ENCODE measurements around the gene PID1. TPM values are rescaled to one million over a fixed set of nuclear protein-coding genes. Genes with fewer than 3 reads are reported as not detected.

PID1 gene
- total RNA-seq, 1 experiment from 2014 or later: 2.6 TPM

DNA sequence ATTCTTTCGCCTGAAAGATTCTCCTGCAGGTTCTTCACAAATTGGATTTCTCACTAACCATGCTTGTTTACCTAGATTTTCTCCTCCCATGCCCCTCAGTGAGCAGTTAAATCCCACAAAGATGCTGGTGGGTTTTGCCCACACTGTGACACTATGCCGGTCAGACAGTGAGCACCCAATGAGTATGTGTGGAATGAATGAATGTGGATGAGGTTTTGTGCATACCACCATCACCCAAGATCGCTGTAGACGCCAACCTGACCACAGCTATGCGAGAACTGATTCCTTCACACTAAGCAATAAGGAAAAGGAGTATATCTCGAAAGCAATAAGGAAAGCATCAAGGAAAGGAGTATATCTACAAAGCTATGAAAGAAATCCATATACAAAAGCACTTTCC, 116.7 kb downstream of the PID1 start (continued):
- TF ChIP-seq, protein P1, sequence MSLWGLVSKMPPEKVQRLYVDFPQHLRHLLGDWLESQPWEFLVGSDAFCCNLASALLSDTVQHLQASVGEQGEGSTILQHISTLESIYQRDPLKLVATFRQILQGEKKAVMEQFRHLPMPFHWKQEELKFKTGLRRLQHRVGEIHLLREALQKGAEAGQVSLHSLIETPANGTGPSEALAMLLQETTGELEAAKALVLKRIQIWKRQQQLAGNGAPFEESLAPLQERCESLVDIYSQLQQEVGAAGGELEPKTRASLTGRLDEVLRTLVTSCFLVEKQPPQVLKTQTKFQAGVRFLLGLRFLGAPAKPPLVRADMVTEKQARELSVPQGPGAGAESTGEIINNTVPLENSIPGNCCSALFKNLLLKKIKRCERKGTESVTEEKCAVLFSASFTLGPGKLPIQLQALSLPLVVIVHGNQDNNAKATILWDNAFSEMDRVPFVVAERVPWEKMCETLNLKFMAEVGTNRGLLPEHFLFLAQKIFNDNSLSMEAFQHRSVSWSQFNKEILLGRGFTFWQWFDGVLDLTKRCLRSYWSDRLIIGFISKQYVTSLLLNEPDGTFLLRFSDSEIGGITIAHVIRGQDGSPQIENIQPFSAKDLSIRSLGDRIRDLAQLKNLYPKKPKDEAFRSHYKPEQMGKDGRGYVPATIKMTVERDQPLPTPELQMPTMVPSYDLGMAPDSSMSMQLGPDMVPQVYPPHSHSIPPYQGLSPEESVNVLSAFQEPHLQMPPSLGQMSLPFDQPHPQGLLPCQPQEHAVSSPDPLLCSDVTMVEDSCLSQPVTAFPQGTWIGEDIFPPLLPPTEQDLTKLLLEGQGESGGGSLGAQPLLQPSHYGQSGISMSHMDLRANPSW (CRISPR knock-in tag; conservative IDR thresholded peaks at IDR 0.05; ENCODE audit: low read depth): no peak
- no peak for TF ChIP-seq FOXP1 (CRISPR knock-in tag; IDR thresholded peaks at IDR 0.05; ENCODE audit: borderline replicate concordance)
- TF ChIP-seq, protein P2, sequence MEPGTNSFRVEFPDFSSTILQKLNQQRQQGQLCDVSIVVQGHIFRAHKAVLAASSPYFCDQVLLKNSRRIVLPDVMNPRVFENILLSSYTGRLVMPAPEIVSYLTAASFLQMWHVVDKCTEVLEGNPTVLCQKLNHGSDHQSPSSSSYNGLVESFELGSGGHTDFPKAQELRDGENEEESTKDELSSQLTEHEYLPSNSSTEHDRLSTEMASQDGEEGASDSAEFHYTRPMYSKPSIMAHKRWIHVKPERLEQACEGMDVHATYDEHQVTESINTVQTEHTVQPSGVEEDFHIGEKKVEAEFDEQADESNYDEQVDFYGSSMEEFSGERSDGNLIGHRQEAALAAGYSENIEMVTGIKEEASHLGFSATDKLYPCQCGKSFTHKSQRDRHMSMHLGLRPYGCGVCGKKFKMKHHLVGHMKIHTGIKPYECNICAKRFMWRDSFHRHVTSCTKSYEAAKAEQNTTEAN (CRISPR knock-in tag; IDR thresholded peaks at IDR 0.05): no peak
- TF ChIP-seq, protein P3, sequence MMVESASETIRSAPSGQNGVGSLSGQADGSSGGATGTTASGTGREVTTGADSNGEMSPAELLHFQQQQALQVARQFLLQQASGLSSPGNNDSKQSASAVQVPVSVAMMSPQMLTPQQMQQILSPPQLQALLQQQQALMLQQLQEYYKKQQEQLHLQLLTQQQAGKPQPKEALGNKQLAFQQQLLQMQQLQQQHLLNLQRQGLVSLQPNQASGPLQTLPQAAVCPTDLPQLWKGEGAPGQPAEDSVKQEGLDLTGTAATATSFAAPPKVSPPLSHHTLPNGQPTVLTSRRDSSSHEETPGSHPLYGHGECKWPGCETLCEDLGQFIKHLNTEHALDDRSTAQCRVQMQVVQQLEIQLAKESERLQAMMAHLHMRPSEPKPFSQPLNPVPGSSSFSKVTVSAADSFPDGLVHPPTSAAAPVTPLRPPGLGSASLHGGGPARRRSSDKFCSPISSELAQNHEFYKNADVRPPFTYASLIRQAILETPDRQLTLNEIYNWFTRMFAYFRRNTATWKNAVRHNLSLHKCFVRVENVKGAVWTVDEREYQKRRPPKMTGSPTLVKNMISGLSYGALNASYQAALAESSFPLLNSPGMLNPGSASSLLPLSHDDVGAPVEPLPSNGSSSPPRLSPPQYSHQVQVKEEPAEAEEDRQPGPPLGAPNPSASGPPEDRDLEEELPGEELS (CRISPR knock-in tag; IDR thresholded peaks at IDR 0.05): no peak
- TF ChIP-seq NFYB (CRISPR knock-in tag; conservative IDR thresholded peaks at IDR 0.05; ENCODE audit: low read depth): no peak
- TF ChIP-seq CBFB (CRISPR knock-in tag; IDR thresholded peaks at IDR 0.05; ENCODE audit: low read depth): no peak
- no peak for TF ChIP-seq SOX15 (CRISPR knock-in tag; IDR thresholded peaks at IDR 0.05)
- TF ChIP-seq, protein P4, sequence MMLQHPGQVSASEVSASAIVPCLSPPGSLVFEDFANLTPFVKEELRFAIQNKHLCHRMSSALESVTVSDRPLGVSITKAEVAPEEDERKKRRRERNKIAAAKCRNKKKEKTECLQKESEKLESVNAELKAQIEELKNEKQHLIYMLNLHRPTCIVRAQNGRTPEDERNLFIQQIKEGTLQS (CRISPR knock-in tag; conservative IDR thresholded peaks at IDR 0.05): no peak
- no peak for TF ChIP-seq OVOL2 (CRISPR knock-in tag; IDR thresholded peaks at IDR 0.05; ENCODE audit: borderline replicate concordance)
- TF ChIP-seq MXD4 (CRISPR knock-in tag; IDR thresholded peaks at IDR 0.05; ENCODE audit: borderline replicate concordance): no peak

DNA sequence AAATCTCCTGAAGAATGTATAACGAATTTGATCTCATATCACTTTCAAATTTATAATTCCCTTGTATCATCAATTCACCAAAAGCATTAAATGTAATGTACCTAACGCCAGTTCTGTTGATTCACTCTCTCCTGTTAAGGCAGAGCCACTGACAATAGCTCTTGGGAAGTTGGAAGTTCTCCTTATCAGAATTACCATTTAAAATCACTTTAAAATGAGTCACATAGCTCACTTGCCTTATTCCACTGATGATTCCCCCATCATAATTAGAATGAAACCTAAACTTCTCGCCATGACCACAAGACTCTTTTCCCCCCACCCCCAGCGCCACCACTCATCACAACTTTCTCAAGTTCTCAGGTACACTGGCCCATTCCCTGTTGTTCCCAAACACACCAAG, 117.1 kb downstream of the PID1 start:
- Mint-ChIP-seq H3K4me3 (no peak overlapping the region), H3K36me3 (no peaks in the 10 kb centered on the region), H3K27me3 (ENCODE audit: low read depth) (no peaks in the 10 kb centered on the region), H3K4me1 (no peaks in the 10 kb centered on the region), H3K27ac (no peak overlapping the region), H3K9me3 (0 out of 2 replicates have a peak, but pooled peaks cover 6% of the 10 kb centered on the region)
- no peak for DNase-seq (ENCODE audit: low spot score)
- no peak for ATAC-seq
- TF ChIP-seq, protein P5, sequence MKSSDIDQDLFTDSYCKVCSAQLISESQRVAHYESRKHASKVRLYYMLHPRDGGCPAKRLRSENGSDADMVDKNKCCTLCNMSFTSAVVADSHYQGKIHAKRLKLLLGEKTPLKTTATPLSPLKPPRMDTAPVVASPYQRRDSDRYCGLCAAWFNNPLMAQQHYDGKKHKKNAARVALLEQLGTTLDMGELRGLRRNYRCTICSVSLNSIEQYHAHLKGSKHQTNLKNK (CRISPR knock-in tag; IDR thresholded peaks at IDR 0.05): no peak
- no peak for TF ChIP-seq CBFB (CRISPR knock-in tag; IDR thresholded peaks at IDR 0.05; ENCODE audit: low read depth)
- TF ChIP-seq, protein P6, sequence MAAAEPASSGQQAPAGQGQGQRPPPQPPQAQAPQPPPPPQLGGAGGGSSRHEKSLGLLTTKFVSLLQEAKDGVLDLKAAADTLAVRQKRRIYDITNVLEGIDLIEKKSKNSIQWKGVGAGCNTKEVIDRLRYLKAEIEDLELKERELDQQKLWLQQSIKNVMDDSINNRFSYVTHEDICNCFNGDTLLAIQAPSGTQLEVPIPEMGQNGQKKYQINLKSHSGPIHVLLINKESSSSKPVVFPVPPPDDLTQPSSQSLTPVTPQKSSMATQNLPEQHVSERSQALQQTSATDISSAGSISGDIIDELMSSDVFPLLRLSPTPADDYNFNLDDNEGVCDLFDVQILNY (CRISPR knock-in tag; IDR thresholded peaks at IDR 0.05): no peak
- TF ChIP-seq ZBTB21 (CRISPR knock-in tag; IDR thresholded peaks at IDR 0.05; ENCODE audit: borderline replicate concordance): no peak
- TF ChIP-seq, protein P7, sequence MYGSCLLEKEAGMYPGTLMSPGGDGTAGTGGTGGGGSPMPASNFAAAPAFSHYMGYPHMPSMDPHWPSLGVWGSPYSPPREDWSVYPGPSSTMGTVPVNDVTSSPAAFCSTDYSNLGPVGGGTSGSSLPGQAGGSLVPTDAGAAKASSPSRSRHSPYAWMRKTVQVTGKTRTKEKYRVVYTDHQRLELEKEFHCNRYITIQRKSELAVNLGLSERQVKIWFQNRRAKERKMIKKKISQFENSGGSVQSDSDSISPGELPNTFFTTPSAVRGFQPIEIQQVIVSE (CRISPR knock-in tag; IDR thresholded peaks at IDR 0.05; ENCODE audit: borderline replicate concordance): no peak
- no peak for TF ChIP-seq ZNF219 (CRISPR knock-in tag; IDR thresholded peaks at IDR 0.05; ENCODE audit: borderline replicate concordance)
- ChIA-PET POLR2A (no interaction called here), CTCF (no interaction called here)

DNA sequence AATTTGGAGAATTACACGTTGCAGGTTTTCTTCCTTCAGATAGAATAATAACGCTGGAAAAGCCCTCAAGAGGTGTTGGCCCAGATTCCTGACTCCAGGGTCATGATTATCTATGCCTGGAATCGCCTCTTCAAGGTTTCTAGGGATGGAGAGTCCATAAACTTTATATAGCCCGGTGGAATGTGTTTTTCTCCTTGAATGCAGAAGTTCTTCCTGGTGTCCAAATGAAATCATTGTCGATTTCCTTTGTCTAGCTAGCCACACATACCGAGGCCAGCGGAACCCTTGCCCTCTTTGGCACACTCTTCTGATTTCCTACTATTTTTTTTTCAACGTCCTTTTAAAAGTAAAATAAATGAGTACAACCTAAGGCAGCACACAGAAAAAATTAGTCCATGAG, 117.8 kb downstream of the PID1 start:
- Mint-ChIP-seq H3K36me3 (no peaks in the 10 kb centered on the region), H3K27ac (no peak overlapping the region), H3K4me3 (no peak overlapping the region), H3K9me3 (0 out of 2 replicates have a peak, but pooled peaks cover 6% of the 10 kb centered on the region), H3K27me3 (ENCODE audit: low read depth) (no peaks in the 10 kb centered on the region), H3K4me1 (no peaks in the 10 kb centered on the region)
- ATAC-seq (no peak), DNase-seq (ENCODE audit: low spot score) (no peak)
- TF ChIP-seq TP53 (CRISPR knock-in tag; IDR thresholded peaks at IDR 0.05) (no peak), ATF1 (CRISPR knock-in tag; IDR thresholded peaks at IDR 0.05) (no peak), NFATC4 (CRISPR knock-in tag; IDR thresholded peaks at IDR 0.05) (no peak), TCF7 (CRISPR knock-in tag; IDR thresholded peaks at IDR 0.05; ENCODE audit: low read depth) (no peak), JUN (CRISPR knock-in tag; IDR thresholded peaks at IDR 0.05) (no peak), SP1 (CRISPR knock-in tag; conservative IDR thresholded peaks at IDR 0.05) (no peak)
- TF ChIP-seq, protein P8, sequence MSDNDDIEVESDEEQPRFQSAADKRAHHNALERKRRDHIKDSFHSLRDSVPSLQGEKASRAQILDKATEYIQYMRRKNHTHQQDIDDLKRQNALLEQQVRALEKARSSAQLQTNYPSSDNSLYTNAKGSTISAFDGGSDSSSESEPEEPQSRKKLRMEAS (CRISPR knock-in tag; IDR thresholded peaks at IDR 0.05): no peak
- TF ChIP-seq, protein P9, sequence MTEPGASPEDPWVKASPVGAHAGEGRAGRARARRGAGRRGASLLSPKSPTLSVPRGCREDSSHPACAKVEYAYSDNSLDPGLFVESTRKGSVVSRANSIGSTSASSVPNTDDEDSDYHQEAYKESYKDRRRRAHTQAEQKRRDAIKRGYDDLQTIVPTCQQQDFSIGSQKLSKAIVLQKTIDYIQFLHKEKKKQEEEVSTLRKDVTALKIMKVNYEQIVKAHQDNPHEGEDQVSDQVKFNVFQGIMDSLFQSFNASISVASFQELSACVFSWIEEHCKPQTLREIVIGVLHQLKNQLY (CRISPR knock-in tag; IDR thresholded peaks at IDR 0.05): no peak
- TF ChIP-seq, protein P7 (CRISPR knock-in tag; IDR thresholded peaks at IDR 0.05; ENCODE audit: borderline replicate concordance): no peak
- CTCF ChIA-PET: no interaction called here
- POLR2A ChIA-PET: no interaction called here
